NCI-H1417 (cell line): ENCODE measurements around the gene ROR1.

ENCODE experiments used
- DNase-seq, 3 experiments: peaks; one replicate each; lab custom pipeline; 2025; lab: John Stamatoyannopoulos, UW

Gene ROR1

DNA sequence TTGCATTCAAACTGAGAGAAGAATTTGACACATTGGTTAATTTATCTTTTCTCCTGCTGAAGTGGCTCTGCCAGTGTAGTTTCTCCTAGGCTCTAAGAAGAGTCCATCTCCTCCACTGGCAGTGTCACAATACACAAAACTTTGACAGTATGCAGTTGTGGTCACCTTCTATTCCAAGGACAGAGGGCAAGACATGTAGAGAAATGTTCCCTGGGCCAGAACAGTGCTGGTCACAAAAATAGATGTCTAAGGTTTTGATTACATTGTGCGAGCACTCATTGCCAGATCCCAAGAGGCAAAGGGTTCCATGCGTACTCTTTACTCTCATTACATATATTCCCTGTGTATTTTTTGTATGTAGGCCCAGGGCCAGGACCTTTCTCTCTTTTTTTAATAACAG is 281.5 kb downstream of the ROR1 start:
- no peak for DNase-seq

DNA sequence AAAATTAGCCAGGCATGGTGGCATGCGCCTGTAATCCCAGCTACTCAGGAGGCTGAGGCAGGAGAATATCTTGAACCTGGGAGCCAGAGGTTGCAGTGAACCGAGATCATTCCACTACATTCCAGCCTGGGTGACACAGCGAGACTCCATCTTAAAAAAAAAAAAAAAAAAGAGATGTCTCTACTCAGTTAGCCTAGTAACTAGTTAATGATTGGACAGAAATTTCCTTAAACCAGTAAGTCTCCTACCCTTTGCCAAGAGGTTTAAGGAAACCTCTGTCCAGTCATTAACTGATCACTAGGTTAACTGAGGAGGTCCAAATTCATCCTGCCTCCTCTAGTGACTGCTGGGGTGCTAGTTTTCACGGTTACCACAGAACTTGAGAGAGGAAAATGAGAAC is 285.7 kb downstream of the ROR1 start:
- no peak for DNase-seq

DNA sequence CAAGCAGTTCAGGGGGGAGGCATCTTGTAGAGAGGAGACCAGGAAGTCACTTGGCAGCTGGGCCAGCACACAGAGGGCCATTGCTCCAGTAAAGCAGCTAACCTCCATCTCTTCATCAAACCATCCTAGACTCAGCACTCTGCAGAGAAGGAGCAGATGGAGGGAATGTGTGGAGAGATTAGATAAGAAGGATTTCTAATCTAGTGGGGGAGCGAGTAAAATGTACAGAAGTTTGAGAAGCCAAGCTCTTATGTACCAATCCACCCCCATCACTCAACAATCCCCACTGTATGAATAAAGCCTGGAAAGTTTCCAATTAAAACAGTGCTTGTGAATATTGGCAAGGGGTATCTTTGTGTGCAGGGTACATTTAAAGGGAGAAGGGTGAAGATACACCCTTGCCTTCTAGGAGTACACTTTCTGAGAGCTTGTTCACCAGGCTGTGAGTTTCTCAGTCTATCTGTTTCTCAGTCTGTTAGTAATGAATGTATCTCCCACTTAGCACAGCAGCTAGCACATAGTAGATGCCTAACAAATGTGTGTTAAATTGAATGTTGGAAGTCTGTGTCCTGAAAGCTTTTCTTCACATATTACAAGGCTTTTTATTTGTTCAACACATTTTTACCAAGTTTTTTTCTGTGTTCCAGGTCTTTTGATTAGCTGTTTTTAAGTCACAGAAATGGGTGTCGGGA is 286.9 kb downstream of the ROR1 start:
- no peak for DNase-seq

DNA sequence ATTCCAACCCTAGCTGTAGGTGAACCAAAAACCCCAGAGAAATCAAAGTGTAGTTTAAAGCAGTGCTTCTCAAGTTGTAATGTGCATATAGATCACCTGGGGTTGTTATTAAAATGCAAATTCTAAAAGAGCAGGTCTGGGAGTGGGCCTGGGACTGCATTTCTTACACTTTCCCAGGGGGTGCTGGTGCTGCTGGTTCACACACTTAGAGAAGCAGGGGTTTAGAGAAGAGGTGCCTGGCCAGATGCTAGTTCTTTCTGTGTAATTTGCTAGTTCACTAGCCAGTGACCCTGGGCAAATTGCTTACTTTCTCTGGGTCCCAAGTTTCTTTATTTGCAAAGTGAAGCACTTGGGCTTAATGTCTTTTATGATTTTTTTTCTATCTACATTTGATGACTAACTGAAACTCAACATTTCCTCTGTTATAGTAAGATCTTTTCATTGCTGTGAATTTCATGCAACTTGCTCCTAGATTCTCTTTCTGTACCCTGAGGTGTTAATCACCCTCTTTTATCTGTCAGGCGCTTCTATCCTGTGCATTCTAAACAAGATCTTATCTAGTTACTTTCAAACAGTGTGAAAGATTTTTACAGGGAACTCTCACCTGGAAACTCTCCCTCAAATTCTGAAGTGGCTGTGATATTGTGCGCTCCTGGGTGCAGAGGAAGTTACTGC is 287.8 kb downstream of the ROR1 start:
- DNase-seq = no peak

DNA sequence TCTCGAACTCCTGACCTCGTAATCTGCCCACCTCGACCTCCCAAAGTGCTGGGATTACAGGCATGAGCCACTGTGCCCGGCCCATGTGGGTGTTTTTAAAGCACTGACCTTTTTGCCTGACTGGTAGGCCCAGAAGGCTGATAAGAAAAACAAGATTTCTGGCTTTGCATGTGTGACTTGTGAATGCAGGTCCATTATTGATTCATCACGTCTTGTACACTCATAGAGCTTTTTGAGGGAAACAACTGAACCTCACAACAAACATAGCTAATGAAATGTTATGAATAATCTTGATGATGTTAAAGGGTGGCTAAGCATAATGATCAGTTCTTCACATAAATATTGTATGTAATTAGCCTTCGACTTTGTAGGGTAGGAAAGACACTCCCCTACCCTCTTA is 288.7 kb downstream of the ROR1 start:
- DNase-seq = no peak

DNA sequence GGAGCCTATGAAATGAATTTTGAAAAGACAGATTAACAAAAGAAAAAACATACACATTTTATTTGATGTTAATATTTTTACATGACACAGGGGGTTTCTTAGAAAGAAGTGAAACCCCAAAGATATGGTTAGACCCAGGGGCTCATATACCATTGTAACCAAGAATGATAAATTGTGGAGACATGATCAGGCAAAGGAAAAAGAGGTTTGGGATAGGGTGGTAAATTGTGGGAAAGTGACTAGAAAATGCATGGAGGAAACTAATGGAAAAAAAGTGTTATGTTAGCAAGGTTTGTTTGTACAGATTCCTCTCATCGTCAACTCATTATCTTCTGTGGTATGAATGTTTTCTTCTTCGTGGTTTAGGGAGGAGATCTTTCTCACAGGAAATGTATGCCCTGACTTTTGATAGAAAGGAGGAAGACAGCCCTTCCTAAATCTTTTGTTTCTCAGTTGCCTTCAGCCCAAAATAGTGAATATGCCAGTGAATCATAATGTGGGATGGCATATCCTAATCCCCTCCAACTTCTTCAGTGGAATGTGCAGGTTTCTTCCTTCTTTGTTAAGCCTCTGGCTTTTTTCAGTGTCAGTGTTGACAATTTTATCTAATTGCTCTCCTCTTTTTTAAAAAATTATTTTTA is 289.2 kb downstream of the ROR1 start:
- DNase-seq = no peak

GRCh38 chr1:64065571-64065970 is 291.8 kb downstream of the ROR1 start:
- no peak for DNase-seq

- peak in 1 of 3 experiments; percentile 17 for DNase-seq
These were observed 298.4 kb downstream of the ROR1 start for GRCh38 chr1:64072089-64072793.

DNA sequence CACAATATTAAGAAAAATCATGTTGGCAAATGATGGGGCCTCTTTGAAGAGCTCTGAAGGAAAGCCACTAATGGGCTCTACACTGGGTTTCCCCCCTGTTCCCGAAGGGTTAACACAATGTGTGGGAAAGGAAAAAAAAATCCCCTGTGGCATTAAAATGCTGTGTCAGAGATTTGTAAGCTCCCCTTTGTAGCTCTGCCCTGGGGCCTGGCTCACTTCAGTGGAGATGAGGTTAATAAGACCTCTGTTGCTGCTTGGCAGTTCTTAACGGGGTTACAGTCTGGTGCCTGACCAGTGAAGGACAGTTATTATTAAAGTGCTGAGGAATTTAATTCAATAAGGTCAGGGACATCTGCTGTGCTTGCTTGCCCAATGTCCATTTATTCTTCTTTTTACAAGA is 299.9 kb downstream of the ROR1 start:
- DNase-seq = no peak

- no peak for DNase-seq
These were observed 300.9 kb downstream of the ROR1 start for GRCh38 chr1:64074767-64075166.

DNA sequence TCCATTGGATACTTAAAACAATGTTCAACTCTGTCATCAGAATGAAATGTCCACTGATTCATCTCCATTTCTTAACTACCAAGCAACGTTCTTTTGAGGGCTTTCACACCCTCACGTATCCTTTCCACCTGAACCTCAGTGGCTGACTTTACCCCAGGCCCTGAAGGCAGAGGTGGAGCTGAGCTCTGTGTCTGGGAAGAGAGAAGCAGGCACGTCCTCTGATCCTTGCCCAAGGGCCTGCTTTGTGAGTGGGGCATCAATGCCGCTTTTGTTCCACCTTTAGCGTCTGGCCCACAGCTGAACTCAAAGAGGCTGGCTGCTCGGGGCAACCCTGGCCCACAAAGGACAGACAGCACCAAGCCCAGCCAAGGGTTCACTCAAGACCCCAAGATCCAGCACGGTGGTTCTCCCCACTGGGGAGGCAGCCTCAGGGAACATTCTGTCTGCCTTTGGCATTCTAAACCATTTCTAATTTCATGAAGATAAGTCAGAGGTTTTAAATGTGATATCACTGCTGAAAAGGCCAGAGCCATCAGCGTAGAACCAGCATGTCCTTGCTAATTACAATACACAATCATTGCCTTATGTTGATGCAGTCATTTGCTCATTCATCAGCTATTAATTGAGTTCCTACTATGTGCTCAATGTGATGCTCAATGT is 303.6 kb downstream of the ROR1 start:
- no peak for DNase-seq

- no peak for DNase-seq
These were observed 307.2 kb downstream of the ROR1 start for GRCh38 chr1:64080941-64081562.

GRCh38 chr1:64082459-64082858 is 308.6 kb downstream of the ROR1 start:
- no peak for DNase-seq

- no peak for DNase-seq
These were observed 310.6 kb downstream of the ROR1 start for GRCh38 chr1:64084451-64084850.

- DNase-seq = no peak
These were observed 314.0 kb downstream of the ROR1 start for GRCh38 chr1:64087768-64088167.

- DNase-seq = no peak
These were observed 316.6 kb downstream of the ROR1 start for GRCh38 chr1:64090436-64090835.

GRCh38 chr1:64092851-64093371 is 319.1 kb downstream of the ROR1 start:
- DNase-seq = no peak

- no peak for DNase-seq
These were observed 320.1 kb downstream of the ROR1 start for GRCh38 chr1:64093941-64094340.

- DNase-seq = no peak
These were observed 322.0 kb downstream of the ROR1 start for GRCh38 chr1:64095832-64096231.

DNA sequence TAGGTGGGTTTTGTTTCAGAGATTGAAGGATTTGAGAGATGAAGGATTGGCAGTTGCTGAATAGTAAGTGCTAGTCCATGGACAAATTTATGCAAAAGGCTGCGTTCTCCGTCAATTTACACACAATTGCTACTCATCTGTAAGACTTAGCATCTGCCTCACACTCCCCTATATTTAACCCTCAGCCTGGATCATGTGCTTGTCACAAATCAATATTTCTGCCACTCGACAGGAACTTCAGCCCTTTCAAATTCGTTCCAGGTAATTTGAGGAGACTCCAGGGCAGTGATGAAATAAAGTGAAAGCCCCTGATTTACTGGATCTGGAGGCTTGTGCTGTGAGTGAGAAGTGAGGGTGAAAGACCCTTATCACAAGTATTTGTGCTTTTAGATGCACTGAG is 324.0 kb downstream of the ROR1 start:
- DNase-seq = peak in 2 of 3 experiments; percentile 10 to 59

GRCh38 chr1:64098436-64098835 is 324.6 kb downstream of the ROR1 start:
- DNase-seq = peak in 1 of 3 experiments; percentile 27
